GM18505 (cell line): Measurements from ENCODE around the gene RASSF3.

Experiments
- ATAC-seq: cut with Tn5 transposase; IDR thresholded peaks from one replicate; pipeline ENCODE4 v1.9.1; 2021; ENCODE audit not compliant: unreplicated experiment
- POLR2A ChIP-seq: IDR thresholded peaks from 4 replicates; pipeline ENCODE4 v1.6.1; 2011; ENCODE audit warnings: borderline replicate concordance; ENCODE audit not compliant: insufficient read depth, insufficient read length; ENCODE audit errors: extremely low read depth

The RASSF3 gene

DNA sequence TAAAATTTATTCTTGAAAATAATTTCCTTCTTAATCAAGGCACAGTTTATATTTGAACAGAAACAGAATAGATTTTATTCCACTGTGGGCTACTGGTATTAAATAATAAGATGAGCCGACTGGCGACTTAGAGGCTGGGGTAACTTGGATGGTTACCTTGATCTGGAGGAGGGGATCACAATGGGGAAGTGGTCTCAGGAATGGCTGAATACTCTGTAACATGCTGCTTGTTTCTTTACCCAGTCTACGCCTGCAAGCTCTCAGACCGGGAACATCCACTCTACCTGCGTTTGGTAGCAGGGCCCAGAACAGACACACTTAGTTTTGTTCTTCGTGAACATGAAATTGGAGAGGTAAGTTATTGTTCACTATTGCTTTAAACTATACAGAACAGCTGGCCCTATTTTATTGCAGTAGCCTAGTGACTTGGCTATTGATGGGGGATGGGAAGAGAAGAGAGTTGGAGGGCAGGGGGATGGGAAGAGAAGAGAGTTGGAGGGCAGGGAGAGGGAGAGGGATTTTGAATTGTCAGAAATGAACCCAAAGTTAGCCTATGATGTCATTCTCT is 81.0 kb downstream of the RASSF3 start:
- ATAC-seq = no peak
- TF ChIP-seq POLR2A = no peak

DNA sequence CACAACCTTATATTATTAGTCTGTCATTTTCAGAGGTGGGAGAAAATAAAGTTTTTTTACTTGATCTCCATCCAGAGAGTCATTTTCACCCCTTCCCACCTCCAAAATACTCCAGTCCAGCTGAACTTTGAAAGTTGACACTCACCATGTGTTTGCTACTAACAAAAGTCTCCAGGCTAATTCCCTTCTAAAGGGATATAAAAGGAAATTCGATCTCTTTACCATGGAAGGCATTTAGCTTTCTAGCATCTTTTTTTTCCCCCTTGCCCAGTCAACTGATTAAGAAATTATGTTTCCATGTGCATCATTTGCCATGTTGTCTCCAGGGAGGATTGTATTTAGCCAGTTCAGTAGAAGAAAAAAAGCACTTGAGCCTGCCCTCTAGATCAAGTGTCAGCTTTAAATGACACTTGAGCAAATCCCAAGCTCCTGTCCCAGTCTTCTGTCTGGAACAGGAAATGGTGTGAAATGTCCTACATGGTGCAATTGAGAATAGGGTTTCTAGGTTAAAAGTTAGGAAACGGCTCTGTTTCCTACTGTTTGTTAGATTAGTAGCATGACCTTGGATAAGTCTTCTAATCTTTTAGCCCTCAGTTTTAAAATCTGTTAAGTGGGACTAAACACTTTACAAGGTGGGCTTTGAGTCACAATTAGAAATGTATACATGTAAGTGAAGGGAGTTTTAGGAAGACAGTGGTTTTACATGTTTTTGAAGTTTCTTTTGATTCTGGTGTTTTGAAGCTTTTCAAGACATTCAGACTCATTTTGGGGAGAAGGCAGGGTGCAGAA is 81.7 kb downstream of the RASSF3 start:
- ATAC-seq = no peak
- no peak for TF ChIP-seq POLR2A

DNA sequence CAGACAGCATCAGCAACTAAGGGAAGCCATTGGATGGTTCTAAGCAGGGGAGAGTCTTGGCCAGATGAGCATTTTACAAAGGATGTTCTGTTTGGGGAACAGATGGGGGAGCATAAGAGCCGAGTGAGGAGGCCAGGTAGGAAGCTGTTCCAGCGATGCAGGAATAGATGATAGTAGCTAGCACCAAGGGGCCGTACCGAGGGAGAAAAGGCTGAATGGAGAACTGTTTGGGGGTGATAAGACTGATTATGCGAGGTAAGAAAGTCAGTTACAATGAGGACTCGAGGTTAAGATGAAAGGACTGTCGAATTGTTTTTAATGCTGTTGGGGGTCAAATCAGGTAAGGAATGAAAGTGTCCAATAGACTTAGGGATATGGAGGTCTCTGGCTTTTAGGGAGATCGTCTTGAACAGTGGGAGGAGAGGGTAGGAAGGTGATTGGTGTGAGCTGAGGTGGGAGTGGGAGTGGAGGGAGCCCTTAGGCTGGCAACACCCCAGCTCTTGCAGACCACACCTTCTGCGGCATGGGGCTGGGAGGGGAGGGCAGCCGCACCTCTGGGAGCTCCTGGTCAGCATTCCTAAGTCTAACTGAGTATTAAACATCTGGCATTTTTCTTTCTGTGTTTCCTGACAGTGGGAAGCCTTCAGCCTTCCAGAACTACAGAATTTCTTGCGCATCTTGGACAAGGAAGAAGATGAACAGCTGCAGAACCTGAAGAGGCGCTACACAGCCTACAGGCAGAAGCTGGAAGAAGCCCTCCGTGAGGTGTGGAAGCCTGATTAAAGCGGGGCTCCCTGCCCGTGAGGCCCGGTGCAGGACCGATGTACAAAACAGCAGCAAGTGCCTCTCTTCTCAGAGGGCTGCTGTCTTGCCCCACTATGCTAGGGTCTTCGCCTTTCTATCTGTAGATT is 84.1 kb downstream of the RASSF3 start:
- ATAC-seq = no peak
- no peak for TF ChIP-seq POLR2A

DNA sequence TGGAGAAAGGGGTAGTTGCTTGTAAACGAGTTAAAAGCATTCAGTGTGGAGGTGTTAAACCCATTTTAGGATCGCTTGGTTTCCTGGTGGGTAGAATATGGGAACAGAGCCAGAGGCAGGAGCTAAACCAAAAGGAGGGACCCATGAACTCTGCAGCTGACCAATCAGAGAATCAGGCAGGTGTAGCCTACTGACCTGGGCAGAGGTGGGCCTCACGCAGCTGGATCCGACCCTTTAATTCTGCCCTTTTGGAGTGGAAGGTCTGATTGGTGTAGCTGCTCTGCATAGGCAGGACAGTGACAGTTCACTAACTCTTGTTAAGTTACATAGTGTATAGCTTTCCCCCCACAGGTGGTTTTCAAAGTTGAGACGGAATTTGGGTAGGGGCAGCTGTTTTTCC is 85.3 kb downstream of the RASSF3 start:
- TF ChIP-seq POLR2A = no peak
- no peak for ATAC-seq

DNA sequence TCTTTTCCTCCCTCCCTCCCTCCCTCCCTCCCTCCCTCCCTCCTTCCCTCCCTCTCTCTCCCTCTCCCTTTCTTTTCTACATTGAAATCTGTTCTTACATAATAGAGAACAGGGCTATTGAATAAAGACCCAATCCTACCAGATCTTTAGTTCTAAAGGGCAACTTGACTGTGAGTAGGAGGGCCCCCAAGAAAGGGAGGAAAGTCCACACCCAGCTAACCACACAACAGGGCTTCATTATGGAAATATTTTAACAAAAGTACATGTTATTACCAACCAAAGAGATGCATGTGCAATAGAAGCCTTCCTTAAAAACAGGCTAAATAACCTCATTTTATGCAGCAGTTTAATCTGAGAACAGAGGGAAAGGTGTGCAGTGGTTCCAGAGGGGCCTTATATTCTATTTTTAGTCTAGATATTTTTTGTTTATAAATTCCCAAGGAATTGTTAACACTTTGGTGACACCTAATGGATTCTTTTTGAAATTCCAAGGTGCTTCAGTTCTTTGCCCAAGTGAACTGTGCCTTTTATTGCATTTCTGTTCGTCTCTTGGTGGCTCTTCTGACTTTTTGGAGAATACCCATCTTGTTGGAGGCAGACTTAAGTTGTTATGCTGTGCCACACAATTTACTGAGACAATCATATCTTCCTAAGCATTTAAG is 85.9 kb downstream of the RASSF3 start:
- TF ChIP-seq POLR2A = no peak
- ATAC-seq = no peak

DNA sequence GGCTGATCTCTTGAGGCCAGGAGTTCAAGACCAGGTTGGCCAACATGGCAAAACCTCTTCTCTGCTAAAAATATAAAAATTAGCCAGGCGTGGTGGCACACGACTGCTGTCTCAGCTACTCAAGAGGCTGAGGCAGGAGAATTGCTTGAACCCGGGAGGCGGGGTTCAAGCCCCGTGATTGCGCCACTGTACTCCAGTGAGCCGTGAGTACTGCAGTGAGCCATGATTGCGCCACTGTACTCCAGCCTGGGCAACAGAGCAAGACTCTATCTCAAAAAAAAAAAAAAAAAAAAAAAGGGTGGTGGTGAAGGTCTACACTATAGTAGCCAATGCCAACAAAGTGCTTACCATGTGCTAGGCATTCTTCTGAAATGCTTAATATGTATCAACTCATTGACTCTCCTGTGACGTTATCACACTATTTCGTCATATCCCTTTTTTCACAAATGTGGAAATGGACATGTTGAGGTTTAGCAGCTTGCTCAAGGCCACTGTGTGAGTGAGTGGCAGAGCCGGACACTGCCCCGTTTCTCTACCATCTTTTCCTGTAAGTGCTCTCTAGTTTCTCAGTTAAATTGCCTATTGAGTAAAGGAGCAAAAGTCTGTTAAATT is 89.3 kb downstream of the RASSF3 start:
- no peak for ATAC-seq
- no peak for TF ChIP-seq POLR2A

DNA sequence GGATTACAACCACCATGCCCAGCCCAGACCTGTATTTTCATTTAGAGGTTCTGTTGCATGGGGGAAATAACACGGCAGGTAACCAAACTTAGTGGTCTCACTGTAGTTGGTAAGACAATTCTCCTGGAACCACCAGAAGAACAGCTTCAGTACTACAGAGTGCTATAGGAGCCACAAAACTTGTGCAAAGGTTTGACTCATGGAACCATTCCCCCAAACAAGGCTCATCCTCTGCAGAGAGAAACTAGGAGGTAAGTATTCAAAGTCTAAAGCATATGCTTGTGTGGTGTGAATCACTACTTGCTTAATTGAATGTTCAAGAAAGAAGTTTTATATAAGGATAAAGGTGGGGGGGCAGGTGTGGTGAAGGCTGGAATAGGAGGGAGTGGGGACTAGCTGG is 90.2 kb downstream of the RASSF3 start:
- no peak for ATAC-seq
- TF ChIP-seq POLR2A = no peak

DNA sequence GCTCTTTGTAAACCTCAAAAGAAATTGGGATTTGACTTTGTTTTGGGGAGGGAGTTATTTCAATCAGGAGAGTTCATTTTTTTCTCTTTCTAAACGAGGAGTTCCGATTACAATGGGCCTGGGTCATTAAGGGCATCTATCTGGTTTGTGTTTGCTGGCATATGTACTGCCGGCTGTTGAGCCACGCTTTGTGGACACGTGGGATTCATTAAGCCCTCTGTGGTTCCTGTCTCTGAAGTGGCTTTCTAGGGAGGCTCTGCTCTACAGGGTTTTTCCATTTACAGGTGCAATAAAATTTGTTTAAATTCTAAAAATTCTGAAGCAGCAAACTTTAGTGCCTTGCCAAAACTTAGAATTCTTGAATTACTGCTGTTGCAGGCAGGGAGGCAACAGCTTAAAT is 91.0 kb downstream of the RASSF3 start:
- no peak for TF ChIP-seq POLR2A
- ATAC-seq = no peak

DNA sequence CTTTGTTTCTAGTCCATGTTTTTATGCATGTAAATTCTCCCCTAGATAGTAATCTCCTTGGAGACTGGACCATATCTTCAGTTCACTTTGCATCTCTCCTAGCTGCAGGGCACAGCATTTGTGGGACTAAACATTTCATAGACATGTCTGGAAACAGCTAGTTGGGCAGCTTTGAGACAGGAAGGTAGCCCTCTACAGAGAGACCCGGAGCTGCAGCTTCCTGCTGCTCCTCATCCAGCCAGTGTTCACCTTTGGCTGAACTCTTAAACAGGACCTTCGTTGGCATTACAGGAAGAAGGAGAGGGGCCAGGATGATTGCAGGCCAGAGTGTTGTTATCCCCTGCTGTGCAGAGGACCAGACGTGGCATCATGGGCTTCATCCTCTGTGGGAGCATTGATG is 96.0 kb downstream of the RASSF3 start:
- TF ChIP-seq POLR2A = no peak
- no peak for ATAC-seq

DNA sequence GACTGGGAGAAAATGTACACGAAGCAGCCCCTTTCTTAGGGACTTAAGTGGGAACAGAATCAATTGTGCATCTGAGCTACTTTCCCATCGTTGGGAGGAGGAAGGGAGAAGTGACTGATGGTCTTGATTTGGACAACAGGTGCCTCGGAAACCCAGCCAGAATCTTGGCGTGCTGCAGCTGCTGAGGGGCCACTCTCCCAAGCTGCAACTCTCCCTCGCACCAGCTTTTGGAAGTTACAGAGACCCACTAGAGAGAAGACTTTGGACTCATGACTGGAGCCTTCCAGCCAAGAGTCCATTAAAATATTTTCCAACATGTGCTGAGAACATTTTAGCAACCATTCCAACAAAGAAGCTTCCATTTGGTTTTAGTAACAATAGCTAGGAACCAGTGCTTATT is 96.6 kb downstream of the RASSF3 start:
- no peak for TF ChIP-seq POLR2A
- ATAC-seq = no peak

DNA sequence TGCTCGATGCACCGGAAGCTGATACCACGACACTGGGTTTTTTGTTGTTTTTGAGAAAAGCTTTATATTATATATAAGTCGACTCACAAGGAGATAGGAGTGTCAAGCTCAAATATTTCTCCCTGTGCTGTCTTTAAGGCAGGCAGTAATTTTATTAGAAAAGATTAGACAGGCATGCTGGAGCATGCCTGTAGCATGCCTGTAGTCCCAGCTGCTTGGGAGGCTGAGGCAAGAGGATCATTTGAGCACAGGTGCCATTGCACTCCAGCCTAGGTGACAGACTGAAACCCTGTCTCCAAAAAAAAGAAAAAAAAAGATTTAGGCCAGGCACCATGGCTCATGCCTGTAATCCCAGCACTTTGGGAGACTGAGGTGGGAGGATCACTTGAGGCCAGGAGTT is 97.1 kb downstream of the RASSF3 start:
- TF ChIP-seq POLR2A = no peak
- ATAC-seq = no peak

DNA sequence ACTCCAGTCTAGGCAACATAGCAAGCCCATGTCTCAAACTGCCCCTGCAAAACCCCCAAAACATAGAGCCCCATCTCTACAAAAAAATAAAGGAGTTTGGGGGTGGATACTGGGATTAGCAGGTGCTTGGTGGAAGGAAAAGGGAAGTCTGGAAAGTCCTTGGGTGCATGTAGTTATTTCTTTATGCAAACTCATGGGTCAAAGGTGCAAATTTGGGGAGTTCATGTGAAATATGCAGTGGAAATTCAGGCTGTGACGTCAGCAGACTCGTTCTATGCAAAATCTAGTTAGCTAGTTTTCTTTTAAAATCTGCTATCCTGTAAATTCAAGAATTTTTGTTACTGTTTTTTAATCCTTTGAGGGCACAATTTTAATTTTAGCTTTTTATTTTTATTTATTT is 97.6 kb downstream of the RASSF3 start:
- TF ChIP-seq POLR2A = no peak

DNA sequence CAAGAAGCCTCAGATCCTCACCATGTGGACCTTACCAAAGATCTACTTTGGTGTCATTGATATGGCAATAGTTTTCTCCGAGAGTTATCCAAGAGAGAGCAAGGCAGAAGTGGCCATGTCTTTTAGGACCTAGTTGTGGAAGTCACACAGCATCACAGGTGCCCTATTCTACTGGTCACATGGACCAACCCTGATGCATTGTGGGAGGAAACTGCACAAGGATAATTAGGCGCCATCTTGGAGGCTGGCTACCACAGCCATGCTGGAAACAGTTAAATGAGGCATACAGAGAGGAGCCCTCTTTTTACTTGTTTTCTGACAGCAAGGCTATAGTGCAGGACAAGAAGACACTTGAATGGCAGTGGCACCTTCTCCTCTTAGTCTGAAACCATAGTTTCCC is 99.1 kb downstream of the RASSF3 start:
- no peak for TF ChIP-seq POLR2A
- ATAC-seq = no peak

More for the DNA sequence above, 97.6 kb downstream of the RASSF3 start:
- ATAC-seq = no peak
